HL-60/S4 treated with phorbol 12-myristate 13-acetate at 8.2 ng/mL for 4 days and 3 days (cell line): ENCODE results near the gene MMP24OS.
"Not testable (repeated sequence)": the region's sequence is repeated elsewhere in the genome, so short reads cannot be mapped to it uniquely, and the experiment has no call there.

Experiments used
- in situ Hi-C: fragments of 300-500 bp; cut with MboI; formaldehyde crosslinking; loops from 2 replicates; pipeline ENCODE4 v1.15.0; 2022; ENCODE audit warnings: low sequenced_read_pairs

The MMP24OS gene

GRCh38 chr20:35277531-35278395 lies at the start of gene MMP24OS:
MMP24OS (minus strand) TSS chr20:35278122; CDS start chr20:35277929, 193 bp downstream.
- in situ Hi-C loops, result no loop called here

GRCh38 chr20:35327074-35327976 lies 49.4 kb upstream of the MMP24OS start:
- in situ Hi-C loops, result no loop called here

GRCh38 chr20:35326740-35327073 lies 48.8 kb upstream of the MMP24OS start:
- in situ Hi-C loops, result no loop called here

- in situ Hi-C loops, result no loop called here
These were observed 48.3 kb upstream of the MMP24OS start for GRCh38 chr20:35326021-35326739.

GRCh38 chr20:35325401-35325800 lies 47.5 kb upstream of the MMP24OS start:
- in situ Hi-C loops, result no loop called here

GRCh38 chr20:35320396-35321126 lies 42.6 kb upstream of the MMP24OS start:
- in situ Hi-C loops, result no loop called here

GRCh38 chr20:35319871-35320197 lies 41.9 kb upstream of the MMP24OS start:
- in situ Hi-C loops, result no loop called here

GRCh38 chr20:35319192-35319870 lies 41.4 kb upstream of the MMP24OS start:
- in situ Hi-C loops, result no loop called here

GRCh38 chr20:35318502-35319157 lies 40.7 kb upstream of the MMP24OS start:
- in situ Hi-C loops, result no loop called here

GRCh38 chr20:35317416-35318210 lies 39.7 kb upstream of the MMP24OS start:
- in situ Hi-C loops, result no loop called here

- in situ Hi-C loops, result no loop called here
These were observed 38.2 kb upstream of the MMP24OS start for GRCh38 chr20:35316086-35316485.

- in situ Hi-C loops, result not testable (repeated sequence)
These were observed 37.7 kb upstream of the MMP24OS start for GRCh38 chr20:35315632-35316020.

GRCh38 chr20:35314816-35315631 lies 37.1 kb upstream of the MMP24OS start:
- in situ Hi-C loops, result no loop called here

GRCh38 chr20:35312318-35312717 lies 34.4 kb upstream of the MMP24OS start:
- in situ Hi-C loops, result no loop called here

GRCh38 chr20:35311822-35312221 lies 33.9 kb upstream of the MMP24OS start:
- in situ Hi-C loops, result no loop called here

- in situ Hi-C loops, result no loop called here
These were observed 33.5 kb upstream of the MMP24OS start for GRCh38 chr20:35311409-35311808.

GRCh38 chr20:35307666-35308653 lies 30.0 kb upstream of the MMP24OS start:
- in situ Hi-C loops, result no loop called here
